GM21825 (cell line): Measurements from ENCODE around the gene ASTL.

Experiments
- ATAC-seq: cut with Tn5 transposase; IDR thresholded peaks from one replicate; pipeline ENCODE4 v1.9.1; 2021; ENCODE audit warnings: mild to moderate bottlenecking, moderate library complexity; ENCODE audit not compliant: unreplicated experiment

ASTL gene

DNA sequence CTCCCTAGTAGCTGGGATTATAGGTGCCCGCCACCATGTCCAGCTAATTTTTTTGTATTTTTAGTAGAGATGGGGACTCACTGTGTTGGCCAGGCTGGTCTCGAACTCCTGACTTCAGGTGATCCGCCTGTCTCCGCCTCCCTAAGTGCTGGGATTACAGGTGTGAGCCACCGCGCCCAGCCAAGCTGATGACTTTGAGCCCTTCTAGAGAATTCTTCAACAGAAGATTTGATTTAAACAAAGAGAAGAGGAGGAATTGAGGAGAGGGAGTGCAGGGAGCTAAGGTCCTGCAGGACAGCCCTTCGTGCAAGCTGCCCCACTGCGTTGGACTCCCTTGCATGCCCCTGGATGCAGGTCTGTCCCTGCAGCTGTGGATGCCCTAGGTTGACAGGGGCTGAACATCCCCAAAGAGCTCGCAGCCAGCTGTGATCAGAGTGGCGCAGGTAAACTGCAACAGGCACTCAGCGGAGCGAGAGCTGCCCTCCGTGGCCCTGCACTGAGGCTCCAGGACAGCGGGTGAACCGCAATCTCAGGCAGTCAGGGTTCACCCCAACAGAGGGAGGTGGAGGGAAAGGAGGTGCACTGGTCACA is 35.6 kb downstream of the ASTL start:
- ATAC-seq: no peak

DNA sequence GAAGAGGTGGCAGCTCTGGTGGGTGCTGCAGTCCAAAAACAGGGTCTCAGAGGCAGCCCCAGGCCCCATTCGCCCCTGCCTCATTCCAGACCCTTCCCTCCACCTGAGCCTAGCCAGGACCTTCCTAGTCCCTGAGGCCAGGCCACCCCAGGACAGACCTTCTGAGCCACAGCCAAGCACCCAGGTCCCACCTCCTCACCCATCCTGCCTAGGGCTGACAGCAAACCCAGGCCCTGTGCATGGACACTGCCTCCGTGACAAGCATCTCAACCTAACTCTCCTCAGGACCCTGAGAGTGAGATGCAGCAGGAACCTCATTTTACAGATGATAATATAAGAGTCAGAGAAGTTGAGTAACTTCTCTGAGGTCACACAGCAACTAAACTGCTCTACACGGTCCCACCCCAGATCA is 37.4 kb downstream of the ASTL start:
- no peak for ATAC-seq

DNA sequence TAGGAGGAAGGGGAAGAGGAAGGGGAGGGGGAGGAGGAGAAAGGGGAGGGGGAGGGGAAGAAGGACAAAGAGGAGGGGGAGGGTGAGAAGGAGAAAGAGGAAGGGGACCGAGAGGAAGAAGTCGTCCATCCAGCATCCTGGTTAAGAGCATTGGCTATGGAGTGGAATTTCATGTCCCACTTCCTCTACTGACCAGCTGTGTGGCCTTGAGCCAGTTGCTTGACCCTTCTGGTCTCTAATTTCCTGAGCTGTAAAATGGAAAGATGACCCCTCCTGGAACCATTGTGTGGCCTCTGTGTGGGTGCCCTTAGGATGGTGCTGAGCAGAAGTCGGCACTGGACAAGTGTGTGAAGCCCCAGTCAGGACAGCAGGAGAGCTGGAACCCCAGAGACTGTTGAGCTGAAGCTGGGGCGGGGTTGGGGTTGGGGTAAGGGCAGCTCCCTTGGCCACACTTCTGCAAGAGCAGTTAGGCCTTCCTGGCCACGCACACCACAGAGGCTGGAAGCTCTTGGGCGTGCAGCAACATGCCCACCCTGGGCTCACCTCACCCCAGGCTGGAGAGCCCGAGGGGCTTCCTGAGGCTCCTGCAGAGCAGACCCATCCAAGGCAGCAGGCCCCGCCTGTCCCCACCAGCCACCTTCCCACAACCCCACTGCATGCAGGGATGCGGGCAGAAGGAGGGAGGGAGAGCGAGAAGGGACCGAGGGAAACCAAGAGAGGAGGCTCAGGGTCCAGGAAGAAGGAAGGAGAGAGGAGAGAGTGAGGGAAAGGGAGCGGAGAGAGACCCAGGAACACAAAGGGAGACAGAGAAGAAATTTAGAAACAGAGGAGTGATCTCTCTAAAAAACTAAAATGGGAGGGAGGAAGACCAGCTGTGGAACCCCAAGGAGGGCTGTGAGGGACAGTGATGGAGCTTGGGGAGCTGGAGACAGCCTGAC is 38.2 kb downstream of the ASTL start:
- no peak for ATAC-seq

DNA sequence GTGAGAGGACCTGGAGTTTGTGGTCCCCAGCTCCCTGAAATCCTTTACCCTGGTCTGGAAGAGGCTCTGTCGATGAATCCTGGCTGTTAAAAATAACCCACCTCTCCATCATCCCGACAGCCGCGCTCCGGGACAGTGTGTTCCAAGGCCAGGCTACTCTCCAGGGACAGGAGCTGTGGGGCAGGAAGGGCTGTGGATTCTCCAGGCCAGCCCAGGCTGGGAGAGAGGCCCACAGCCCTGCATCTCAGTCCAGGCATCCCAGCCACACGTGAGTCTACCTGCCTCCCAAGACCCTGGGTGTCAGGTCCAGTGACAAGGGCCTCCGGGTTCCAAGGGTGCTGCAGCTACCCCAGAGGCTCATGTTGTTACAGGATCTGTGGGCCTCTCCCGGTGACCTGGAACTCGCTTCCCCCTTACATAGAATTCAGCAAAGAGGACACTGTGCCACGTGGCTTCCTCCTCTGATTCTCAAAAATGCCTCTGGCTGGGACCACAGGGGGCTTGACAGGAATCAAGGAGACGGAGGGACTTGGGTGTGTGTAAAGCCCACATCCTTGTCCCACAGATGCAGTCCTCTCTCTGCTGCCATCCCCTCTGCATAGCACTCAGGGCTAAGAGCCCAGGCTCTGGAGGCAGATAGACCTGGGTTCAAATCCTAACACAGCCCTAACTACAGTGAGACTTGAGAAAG is 39.3 kb downstream of the ASTL start:
- ATAC-seq: no peak

DNA sequence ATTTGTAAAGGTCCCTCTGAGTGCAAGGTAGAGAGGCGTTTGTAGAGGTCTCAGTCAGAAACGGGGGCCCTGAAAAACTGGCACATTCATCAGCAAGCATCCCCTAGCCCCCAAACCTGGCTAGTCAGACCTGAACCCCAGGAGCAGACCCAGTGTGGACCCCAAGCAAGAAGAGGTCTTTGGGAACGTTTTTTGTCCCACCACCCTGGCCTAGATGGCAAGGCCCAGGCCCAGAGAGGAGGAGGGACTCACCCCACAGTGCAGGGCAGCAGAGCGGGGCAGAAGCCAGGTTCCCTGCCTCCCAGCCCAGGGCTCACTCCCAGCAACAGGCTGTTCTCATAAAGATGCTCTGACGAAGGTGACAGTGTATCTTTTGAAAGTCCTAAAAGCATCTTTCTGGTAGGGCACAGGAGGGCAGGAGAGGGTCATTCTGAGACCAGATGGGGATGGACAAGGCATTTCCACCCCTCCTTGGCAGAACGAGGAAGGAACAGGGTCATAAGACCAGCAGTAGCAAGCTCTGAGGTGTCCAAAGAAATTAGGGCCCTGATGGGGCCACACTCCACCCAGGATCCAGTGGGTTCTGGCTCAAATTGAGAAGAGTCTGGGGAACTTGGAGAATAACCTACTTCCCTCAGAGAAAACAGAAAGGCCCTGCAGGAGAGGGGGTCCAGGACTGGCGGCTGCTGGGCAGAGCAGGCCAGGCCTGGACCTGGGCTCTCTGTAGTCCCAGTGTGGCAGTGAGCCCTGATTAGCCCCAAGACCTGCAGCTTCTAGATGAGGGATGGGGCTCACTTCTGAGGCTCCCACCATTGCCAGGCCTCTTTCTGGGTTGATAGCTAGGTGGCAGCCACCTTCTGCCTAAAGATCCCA is 40.1 kb downstream of the ASTL start:
- no peak for ATAC-seq

DNA sequence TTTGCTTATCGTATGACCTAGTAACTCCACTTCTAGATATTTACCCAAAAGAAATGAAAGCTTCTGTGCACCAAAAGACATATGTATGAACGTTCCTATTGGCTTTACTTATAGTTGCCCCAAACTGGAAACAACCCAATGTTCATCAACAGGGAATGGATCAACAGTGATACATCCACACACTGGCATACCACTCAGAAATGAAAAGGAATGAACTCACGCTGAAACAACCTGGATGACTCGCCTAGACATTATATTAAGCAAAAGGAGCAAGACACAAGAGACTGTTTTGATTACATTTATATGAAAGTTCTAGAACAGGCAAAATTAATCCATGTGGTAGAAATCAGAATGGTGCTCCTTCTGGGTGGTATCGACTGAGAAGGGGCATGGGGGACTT is 40.9 kb downstream of the ASTL start:
- ATAC-seq: no peak

DNA sequence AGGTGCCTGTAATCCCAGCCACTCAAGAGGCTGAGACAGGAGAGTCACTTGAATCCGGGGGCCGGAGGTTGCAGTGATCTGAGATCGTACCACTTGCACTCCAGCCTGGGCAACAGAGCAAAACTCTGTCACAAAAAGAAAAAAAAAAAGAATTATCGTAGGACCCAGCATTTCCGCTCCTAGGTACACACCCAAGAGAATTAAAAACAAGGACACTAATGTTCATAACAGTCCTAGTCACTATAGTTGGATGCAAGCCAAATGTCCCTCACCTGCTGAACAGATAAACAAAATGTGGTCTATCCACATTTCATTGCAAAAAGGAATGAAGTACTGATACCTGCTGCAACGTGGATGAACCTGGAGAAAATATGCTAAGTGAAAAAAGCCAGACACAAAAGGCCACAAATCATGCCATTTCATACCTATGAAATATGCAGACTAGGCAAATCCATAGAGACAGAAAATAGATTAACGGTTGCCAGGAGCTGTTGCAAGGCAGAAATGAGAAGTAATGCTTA is 43.1 kb downstream of the ASTL start:
- ATAC-seq: no peak

DNA sequence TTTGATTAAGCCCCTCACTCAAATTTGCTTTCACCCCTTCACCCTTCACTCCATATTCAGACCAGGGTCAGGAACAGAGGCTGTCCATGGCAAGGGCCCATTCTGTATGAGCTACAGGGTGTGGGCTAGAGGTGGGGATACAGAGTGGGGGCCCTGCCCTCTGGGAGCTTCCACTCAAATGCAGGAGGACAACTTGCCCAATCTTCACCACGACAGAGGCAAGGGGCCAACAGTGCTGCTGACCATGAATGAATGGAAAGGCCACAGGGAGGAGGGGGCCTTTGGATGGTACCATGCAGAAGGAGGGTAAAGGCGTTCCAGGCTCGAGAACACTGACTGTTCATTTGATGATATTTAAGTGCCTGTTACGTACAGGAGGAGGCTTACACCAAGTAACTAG is 44.8 kb downstream of the ASTL start:
- no peak for ATAC-seq

DNA sequence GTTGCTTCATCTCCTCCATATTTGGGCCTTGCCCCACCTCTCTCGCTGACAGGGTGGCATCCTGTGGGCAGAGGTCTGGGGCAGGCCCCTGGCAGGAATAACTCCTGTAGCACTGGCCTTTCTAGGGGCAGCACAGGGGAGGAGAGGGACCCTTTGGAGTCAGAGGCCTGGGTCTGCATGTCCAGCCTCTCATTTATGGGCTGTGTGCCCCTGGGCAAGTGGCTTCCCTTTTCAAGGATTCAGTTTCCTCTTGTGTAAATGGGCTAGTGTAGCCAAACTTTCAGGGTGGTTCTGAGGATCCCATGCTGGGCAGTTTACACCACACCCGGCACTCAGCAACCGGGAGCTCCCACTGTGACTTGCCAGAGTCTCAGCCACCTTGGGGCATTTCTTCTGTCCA is 45.4 kb downstream of the ASTL start:
- no peak for ATAC-seq

DNA sequence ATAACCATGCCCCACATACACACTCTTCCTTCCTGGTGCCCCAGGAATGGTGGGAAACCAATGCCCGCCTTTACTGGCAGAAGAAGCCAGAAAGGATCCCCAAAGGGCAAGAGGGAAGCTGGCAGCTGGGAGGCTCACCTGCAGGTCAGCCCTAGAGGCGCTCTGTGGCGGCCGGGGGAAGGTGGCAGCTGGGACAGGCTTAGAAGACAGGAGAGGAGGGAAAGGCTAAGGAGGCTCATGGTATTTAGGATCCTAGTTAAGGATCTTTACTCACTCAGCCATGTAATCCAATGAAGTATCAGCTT is 45.8 kb downstream of the ASTL start:
- no peak for ATAC-seq

DNA sequence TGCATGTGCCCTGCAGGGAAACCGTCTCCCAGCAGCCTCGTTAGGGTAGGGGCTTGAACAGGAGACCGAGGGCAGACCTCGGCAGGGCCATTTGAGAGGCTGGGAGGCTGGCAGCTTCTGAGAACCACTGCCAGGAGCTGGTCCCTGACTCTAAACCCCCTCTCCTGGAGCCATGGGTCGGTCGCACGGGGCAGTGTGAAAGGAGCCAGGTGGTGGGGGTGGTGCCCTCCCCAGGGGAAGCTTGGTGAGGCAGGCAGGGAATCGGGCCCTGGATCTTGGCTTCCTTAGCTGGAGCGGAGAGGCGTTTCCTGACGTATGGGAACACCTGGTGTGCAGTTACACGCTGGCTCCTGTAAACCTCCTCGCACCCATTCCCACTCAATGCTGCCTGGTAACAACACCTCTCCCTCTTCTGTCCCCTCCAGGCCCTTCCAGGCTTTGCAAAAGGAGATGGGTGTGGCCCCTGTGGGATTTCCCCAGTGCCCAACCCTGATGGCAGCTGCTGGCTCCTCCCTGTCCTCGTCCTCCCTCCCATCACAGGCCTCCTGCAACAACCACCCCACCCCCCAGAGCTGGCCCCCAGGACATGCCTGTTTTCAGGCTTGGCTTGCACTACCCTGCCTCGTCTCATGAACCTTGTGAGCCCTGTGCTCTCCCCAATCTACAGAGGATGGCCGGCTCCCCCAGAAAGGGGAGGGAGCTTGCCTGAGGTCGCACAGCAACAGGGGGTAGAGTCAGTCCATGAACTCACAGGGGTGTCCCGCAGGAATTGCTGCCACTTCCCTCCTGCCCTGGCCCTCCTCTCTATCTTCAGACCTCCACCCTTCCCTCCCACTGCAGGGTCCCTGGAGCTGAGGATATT is 46.4 kb downstream of the ASTL start:
- no peak for ATAC-seq

DNA sequence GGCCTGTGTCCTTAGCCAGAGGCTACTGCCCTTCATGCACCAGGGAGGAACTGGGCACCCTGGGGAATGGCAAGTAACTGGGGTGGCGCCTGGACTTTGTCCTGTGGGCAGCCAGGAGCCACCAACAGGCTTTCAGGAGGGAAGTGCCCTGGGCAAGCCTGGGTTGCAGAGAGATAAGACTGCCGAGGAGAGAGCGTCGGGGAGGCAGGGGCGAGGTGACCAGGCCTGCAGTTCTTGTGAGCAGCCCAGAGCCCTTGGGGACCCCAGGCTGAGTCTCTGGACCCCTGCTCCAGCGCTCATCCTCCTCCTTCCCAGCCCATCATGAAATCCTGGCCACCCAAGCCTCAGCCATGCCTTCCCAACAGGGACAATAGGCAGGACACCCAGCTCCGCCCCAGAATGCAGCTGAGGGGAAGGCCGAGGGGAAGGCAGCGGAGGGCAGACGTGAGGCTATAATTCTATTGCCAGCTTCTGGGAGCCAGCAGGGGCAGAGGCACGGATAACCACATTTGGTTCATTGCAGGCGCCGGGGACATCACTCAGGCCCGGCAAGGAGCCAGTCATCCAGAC is 47.1 kb downstream of the ASTL start:
- no peak for ATAC-seq

DNA sequence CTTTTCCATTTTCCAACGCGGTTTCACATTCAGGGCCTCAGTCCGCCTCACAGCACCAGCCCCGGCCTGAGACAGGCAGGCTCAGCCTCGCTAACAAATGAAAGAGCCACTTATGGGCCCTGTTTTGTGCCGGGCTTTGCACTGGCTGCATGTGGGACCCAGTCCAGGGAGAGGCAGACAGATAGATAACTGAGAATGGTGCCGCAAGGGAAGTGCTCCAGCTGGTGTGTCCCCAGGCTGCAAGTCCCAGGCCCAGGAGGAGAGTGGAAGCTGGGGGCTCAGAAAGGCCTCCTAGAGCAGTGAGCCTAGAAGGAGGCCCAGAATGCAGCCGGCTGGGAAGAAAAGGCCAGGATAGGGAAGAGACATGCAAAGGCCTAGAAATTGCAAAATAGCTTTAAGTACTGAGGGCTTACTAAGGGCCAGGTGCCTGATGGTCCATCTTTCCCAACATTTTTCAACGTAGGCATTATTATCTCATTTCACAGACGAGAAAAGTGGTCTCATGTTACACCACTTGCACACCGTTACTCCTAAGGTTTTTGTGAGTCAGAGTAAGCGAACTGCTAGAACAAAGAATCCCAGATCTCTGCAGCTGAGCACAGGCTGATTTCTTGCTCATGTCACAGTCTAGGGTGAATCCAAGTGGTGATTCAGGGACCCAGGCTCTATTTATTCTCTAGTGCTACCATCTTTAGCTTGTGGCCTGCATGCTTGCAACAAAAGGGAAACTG is 47.9 kb downstream of the ASTL start:
- ATAC-seq: no peak

DNA sequence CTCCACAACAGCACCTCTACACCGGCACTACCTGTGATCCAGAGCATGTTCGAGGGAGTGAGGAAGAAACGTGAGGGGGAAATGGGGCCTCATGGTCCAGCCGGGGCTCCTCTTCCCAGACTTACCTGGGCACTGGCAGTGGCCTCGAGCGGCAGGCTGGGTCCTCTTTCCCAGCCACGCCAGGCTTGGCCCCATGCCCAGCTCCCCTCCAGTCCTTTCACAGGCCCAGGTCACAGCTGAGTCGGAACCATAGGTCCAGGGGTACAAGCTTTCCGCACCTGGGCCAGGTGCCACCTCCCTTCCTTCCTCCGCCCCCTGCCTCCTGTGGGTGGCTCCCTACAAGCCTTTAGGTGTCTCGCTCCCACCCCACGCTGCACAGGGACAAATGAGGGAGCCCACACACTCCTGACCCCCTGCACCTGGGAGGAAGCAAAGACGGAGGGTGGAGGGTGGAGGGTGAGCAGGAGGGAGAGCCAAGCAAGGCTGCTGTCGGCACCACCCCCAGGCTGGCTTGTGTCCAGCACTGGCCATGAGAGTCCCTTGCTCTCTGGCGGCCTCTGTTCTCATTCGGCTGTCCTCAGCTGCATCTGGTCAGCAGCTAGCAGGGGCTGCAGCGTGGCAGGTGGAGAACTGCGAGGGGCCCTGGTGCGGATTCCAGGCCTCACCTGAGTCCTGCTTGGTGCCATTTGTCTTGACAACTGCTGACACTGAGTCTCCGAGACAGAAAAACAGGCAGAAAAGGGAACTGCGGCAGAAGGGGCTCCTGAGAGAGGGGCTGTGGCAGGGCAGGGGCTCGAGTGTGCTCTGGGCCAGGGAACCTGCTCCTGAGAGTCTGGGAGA is 48.7 kb downstream of the ASTL start:
- no peak for ATAC-seq

DNA sequence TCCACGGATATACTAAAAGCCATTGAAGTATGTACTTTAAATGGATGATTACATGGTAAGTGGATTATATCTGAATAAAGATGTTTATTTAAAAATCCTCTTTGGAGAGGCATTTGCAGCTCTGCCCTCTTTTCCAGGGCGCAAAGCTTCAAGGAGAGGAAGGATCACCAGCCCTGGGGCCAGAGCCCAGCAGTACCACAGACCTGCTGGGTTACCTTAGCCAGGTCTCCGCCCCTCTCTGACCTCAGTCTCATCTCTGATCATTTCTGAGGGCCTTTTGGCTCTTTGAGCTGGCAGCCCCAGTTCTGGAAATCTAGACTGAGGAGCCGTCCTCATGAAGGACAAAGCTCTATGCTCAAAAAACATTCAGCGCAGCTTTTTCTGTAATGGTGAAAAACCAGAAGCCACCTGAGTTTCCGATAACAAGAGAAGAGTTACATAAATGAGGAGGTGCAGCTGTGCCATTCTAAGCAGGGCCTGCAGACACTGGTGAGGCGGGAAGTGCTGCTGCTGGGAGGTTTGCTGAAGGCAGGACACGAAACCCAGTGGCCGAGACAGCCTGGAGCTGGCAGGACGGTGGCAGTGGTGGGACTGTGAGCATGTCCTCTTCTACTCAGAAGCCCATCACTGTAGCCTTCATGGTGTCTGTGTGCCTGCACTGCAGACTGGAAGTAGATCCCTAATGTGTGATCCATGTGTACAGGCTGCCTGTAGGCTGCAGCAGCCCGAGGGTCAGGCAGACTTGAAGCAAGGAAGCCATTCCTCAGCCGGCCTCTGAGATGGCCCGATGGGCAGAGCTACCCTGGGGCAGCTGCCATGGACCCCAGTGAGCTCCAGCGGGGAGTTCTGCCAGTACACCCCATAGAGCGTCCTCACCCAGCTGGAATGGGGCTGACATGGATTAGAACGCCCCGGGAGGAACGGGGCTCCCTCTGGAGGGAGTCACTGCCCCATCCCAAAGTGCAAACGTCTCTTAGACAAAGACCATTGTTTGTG is 49.7 kb downstream of the ASTL start:
- ATAC-seq: no peak

DNA sequence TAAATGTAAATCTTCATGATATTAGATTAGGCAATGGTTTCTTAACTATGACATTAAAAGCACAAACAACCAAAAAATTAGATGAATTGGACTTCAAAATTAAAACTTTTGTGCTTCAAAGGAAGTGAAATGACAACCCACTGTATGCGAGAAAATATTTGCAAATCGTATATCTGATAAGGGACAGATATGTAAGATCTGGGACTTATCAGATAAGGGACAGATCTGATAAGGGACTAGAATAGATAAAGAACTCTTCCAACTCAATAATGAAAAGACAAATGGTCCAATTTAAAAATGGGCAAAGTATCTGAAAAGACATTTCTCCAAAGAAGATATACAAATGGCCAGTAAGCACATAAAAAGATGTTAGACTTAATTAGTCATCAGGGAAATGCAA is 51.2 kb downstream of the ASTL start:
- ATAC-seq: no peak
